Endothelial cell of umbilical vein (primary cell): ENCODE measurements around the gene PTX3. TPM values are rescaled to one million over a fixed set of nuclear protein-coding genes. Genes with fewer than 3 reads are reported as not detected.

Experiments
- BruUV-seq: library from RNA; stranded (reverse); fragments of 400-500 nt; replicated peaks from 2 replicates; lab custom pipeline; 2021; lab: Mats Ljungman, UMichigan
- CTCF ChIA-PET: fragments of 300-600, 350-600 bp; sonication (Branson Sonifier 250); formaldehyde crosslinking; loops from one replicate; lab custom pipeline; 2021; ENCODE audit warnings: antibody characterized with exemption, inconsistent platforms; lab: Charles Lee
- POLR2A ChIA-PET: fragments of 300-600, 350-600 bp; sonication (Branson Sonifier 250); formaldehyde crosslinking; loops from one replicate; lab custom pipeline; 2021; ENCODE audit warnings: antibody characterized with exemption, inconsistent platforms; lab: Charles Lee
- DNase-seq: peaks from one replicate; pipeline ENCODE4 v3.0.0-alpha.2; 2011; ENCODE audit warnings: low read depth, low spot score
- FAIRE-seq: peaks from 2 replicates; lab custom pipeline; 2011; peaks lifted over from hg19 to GRCh38; lab: Jason Lieb, UNC
- H2AFZ ChIP-seq: 2 replicates; pipeline ENCODE4 v1.6.0; 2012; ENCODE audit warnings: low read depth, low read length, control low read depth, inconsistent platforms
- H3K27ac ChIP-seq: 2 replicates; pipeline ENCODE4 v1.5.1; 2011; ENCODE audit warnings: low read depth, mild to moderate bottlenecking, control low read depth, low read length, moderate library complexity; ENCODE audit not compliant: insufficient read depth
- H3K27me3 ChIP-seq, 2 experiments: 2 replicates each; pipeline versions ENCODE4 v1.6.0 to v1.6.1; 2011; ENCODE audit warnings: low read length in 2 of 2, mixed read lengths in 1 of 2; ENCODE audit not compliant: control insufficient read depth in 2 of 2, insufficient read depth in 2 of 2
- H3K36me3 ChIP-seq, 2 experiments: 2 replicates in 1 of 2; 3 replicates in 1 of 2; pipeline ENCODE4 v1.5.1; 2011; ENCODE audit warnings: low read length in 2 of 2, mild to moderate bottlenecking in 1 of 2, moderate library complexity in 1 of 2; ENCODE audit not compliant: control insufficient read depth in 2 of 2, insufficient read depth in 2 of 2; ENCODE audit errors: extremely low read depth in 1 of 2
- H3K4me1 ChIP-seq: 3 replicates; pipeline ENCODE4 v1.5.1; 2011; ENCODE audit warnings: mild to moderate bottlenecking, low read length; ENCODE audit not compliant: control insufficient read depth, insufficient read depth; ENCODE audit errors: extremely low read depth
- H3K4me2 ChIP-seq: 2 replicates; pipeline ENCODE4 v1.6.1; 2011; ENCODE audit warnings: low read length, control low read depth, mixed read lengths; ENCODE audit not compliant: insufficient read depth
- H3K4me3 ChIP-seq, 3 experiments: fragments of 200-600 bp in 1 of 3; sonication (generic), shearing (Covaris generic) in 1 of 3; replicated peaks in 1 of 3; 2 replicates each; pipeline ENCODE4 v1.5.1; 2011 to 2016; ENCODE audit warnings: control low read depth in 3 of 3, low read length in 3 of 3, mild to moderate bottlenecking in 2 of 3, inconsistent platforms in 1 of 3, low read depth in 1 of 3, moderate library complexity in 1 of 3; ENCODE audit not compliant: insufficient read depth in 1 of 3
- H3K79me2 ChIP-seq: 2 replicates; pipeline ENCODE4 v1.6.0; 2012; ENCODE audit warnings: low read length, inconsistent platforms; ENCODE audit not compliant: control insufficient read depth, insufficient read depth
- H3K9ac ChIP-seq: replicated peaks from 2 replicates; pipeline ENCODE3; 2011; ENCODE audit warnings: low read length, control low read depth; ENCODE audit not compliant: insufficient read depth; ENCODE audit errors: extremely low read depth
- H3K9me1 ChIP-seq: replicated peaks from 3 replicates; pipeline ENCODE4 v1.6.0; 2011; ENCODE audit warnings: mild to moderate bottlenecking, low read length; ENCODE audit not compliant: control insufficient read depth, insufficient read depth; ENCODE audit errors: extremely low read depth
- H3K9me3 ChIP-seq: replicated peaks from 2 replicates; pipeline ENCODE4 v1.5.1; 2012; ENCODE audit warnings: low read length, inconsistent platforms; ENCODE audit not compliant: control insufficient read depth, insufficient read depth
- H4K20me1 ChIP-seq: replicated peaks from 2 replicates; pipeline ENCODE3; 2011; ENCODE audit warnings: mild to moderate bottlenecking, low read length; ENCODE audit not compliant: control insufficient read depth, insufficient read depth; ENCODE audit errors: extremely low read depth
- EZH2 ChIP-seq: IDR thresholded peaks from 2 replicates; pipeline ENCODE4 v1.6.1; 2012; ENCODE audit warnings: borderline replicate concordance, low read depth, mild to moderate bottlenecking, moderate library complexity, low read length, inconsistent platforms; ENCODE audit not compliant: severe bottlenecking
- FOS ChIP-seq: IDR thresholded peaks from 2 replicates; pipeline ENCODE4 v1.6.1; 2011; ENCODE audit warnings: mild to moderate bottlenecking, low read length, moderate library complexity, borderline replicate concordance; ENCODE audit not compliant: insufficient read depth
- GATA2 ChIP-seq: IDR thresholded peaks from 2 replicates; pipeline ENCODE4 v1.7.0; 2011; ENCODE audit warnings: low read depth, mild to moderate bottlenecking, moderate library complexity, mixed read lengths, low read length; ENCODE audit not compliant: insufficient read length, insufficient read depth
- JUN ChIP-seq: IDR thresholded peaks from 2 replicates; pipeline ENCODE4 v1.6.1; 2011; ENCODE audit warnings: borderline replicate concordance, low read depth; ENCODE audit not compliant: insufficient read length, insufficient read depth
- MYC ChIP-seq: IDR thresholded peaks from one replicate; pipeline ENCODE4 v1.6.1; 2011; ENCODE audit warnings: mild to moderate bottlenecking, low read depth, low read length
- POLR2A ChIP-seq: IDR thresholded peaks from 2 replicates; pipeline ENCODE4 v1.6.1; 2012; ENCODE audit warnings: low read depth, mild to moderate bottlenecking, control low read depth, low read length
- POLR2AphosphoS5 ChIP-seq: IDR thresholded peaks from 2 replicates; pipeline ENCODE4 v1.6.1; 2012; ENCODE audit warnings: low read depth, mild to moderate bottlenecking, control low read depth, low read length, moderate library complexity; ENCODE audit not compliant: insufficient read depth
- dilution Hi-C: fragments of 300-500 bp; cut with MboI; formaldehyde crosslinking; loops from one replicate; pipeline ENCODE4 v1.15.0; 2019; ENCODE audit warnings: low sequenced_read_pairs; ENCODE audit not compliant: extremely low pct_ligation_motif_present
- intact Hi-C: fragments of 100-400 bp; cut with micrococcal nuclease; formaldehyde crosslinking; loops from one replicate; pipeline ENCODE4 v1.10.0; 2022
- polyA plus RNA-seq, 4 experiments: library from polyadenylated mRNA; depleted of rRNA in 3 of 4; stranded (reverse) in 3 of 4; unstranded in 1 of 4; fragments of >200 nt; gene quantifications; 2 replicates each; pipeline versions ENCODE4 v1.2.1 to v1.2.3, GENCODE V29; 2011 to 2012; ENCODE audit warnings: missing spikeins in 1 of 4
- total RNA-seq: library from RNA; stranded (reverse); gene quantifications from 2 replicates; pipeline ENCODE4 v1.2.3, GENCODE V29; 2021
- TF ChIP-seq, protein P1 (sequence below), 2 donors: IDR thresholded peaks; 1 replicate in 1 of 2; 2 replicates in 1 of 2; pipeline ENCODE4 v1.5.1; 2011; ENCODE audit warnings: low read length in 2 of 2, mild to moderate bottlenecking in 2 of 2, moderate library complexity in 2 of 2, control low read depth in 1 of 2, inconsistent platforms in 1 of 2, low read depth in 1 of 2; ENCODE audit not compliant: insufficient read depth in 1 of 2; ENCODE audit errors: extremely low read depth in 1 of 2
- TF ChIP-seq, protein P2 (sequence below): IDR thresholded peaks from 2 replicates; pipeline ENCODE4 v1.6.1; 2011; ENCODE audit not compliant: insufficient read depth, insufficient read length

PTX3 gene
- total and polyA plus RNA-seq, 2 donors (not counting 3 experiments of a cell fraction or from before 2014, with no cell fraction given), result 122 to 172 TPM

DNA sequence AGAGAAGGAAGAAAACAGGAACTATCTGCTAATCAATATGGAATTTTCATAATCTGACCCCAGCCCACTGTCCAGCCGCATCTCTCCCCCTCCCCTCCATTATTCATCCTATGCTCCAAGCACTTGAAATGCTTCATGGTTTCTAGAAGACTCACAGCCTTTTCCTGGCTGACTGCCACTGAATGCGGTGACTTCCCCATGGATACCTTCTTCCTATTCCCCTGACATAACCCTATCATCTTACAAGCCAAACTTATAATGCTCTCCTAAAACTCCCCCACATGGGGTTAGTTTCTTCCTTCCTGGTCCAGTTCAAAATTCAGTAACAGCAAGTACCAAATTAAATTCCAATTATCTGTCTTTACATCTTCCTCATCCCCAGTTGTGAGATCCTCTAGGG, 31.2 kb upstream of the PTX3 start:
- ChIA-PET CTCF (interaction anchor here (0.6 kb wide), 1 partner anchor 201 kb away, joined by 5 read pairs; no protein-coding TSS in a partner anchor), POLR2A (no interaction called here)
- H3K9me1 ChIP-seq, result no peaks in the 10 kb centered on the region
- dilution Hi-C loops (no loop called here), intact Hi-C loops (no loop called here)
- H4K20me1 ChIP-seq, result no peaks in the 10 kb centered on the region
- BruUV-seq, result no TSS peak
- no peaks in the 10 kb centered on the region for H3K79me2 ChIP-seq
- no peaks in the 10 kb centered on the region for H3K9me3 ChIP-seq
- H3K36me3 ChIP-seq, result peaks cover 0 to 3% of the 10 kb centered on the region in 2 experiments
- no peaks in the 10 kb centered on the region for H3K27me3 ChIP-seq
- FAIRE-seq (no peak), DNase-seq (no peak)
- no peak overlapping the region for H3K27ac ChIP-seq
- no peak overlapping the region for H2AFZ ChIP-seq
- no peak overlapping the region for H3K4me3 ChIP-seq
- TF ChIP-seq, protein P1, sequence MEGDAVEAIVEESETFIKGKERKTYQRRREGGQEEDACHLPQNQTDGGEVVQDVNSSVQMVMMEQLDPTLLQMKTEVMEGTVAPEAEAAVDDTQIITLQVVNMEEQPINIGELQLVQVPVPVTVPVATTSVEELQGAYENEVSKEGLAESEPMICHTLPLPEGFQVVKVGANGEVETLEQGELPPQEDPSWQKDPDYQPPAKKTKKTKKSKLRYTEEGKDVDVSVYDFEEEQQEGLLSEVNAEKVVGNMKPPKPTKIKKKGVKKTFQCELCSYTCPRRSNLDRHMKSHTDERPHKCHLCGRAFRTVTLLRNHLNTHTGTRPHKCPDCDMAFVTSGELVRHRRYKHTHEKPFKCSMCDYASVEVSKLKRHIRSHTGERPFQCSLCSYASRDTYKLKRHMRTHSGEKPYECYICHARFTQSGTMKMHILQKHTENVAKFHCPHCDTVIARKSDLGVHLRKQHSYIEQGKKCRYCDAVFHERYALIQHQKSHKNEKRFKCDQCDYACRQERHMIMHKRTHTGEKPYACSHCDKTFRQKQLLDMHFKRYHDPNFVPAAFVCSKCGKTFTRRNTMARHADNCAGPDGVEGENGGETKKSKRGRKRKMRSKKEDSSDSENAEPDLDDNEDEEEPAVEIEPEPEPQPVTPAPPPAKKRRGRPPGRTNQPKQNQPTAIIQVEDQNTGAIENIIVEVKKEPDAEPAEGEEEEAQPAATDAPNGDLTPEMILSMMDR (IDR thresholded peaks at IDR 0.05; ENCODE audit: extremely low read depth in 1 of 2, insufficient read depth in 1 of 2, low read depth in 1 of 2, low read length in 2 of 2), result no peak
- TF ChIP-seq POLR2AphosphoS5 (no peak), JUN (no peak), MYC (no peak), GATA2 (no peak), FOS (no peak), EZH2 (no peak), POLR2A (no peak)
- TF ChIP-seq, protein P2, sequence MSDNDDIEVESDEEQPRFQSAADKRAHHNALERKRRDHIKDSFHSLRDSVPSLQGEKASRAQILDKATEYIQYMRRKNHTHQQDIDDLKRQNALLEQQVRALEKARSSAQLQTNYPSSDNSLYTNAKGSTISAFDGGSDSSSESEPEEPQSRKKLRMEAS, result no peak
- no peak overlapping the region for H3K4me2 ChIP-seq
- no peak overlapping the region for H3K9ac ChIP-seq
- peaks cover 24% of the 10 kb centered on the region for H3K4me1 ChIP-seq
